ENCODE results near the gene SKI.
"Not testable (repeated sequence)": the region's sequence is repeated elsewhere in the genome, so short reads cannot be mapped to it uniquely, and the experiment has no call there.

Gene SKI

GRCh38 chr1:2231532-2232254 lies 3.6 kb downstream of the SKI start:
- DNase-seq, result peak in 3 of 4 experiments; percentile 29 to 47 (median 39)

DNA sequence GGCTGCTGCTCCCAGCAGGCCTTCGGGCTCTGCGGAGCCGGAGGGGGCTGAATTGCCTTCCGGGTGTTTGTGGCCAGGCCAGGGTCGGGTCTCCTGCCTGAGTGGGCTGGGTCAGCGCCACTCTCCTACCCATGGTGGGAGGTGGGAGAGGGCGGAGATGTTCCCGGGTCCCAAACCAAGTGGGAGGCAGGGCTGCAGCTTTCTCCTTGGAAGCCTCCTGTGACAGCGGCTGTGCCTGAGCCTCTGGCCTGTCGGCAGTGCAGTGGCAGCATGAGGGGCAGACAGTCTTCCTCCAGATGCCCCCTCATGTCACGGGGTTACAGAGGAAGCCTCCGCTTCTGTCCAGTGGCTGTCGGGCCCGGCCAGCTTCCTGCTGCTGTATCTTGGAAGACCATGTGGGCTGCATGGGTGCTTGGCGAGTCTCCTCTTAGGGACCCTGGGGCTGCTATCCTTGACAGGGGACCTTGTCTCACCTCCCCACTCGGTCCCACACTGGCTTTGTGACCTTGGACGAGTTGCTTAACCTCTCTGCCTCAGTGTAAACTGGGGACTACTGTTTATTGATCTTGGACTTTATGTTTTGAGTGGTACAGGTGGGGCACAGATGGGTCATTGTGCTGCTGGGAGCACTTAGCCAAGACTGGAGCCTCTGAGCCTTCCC lies 4.3 kb downstream of the SKI start:
- DNase-seq, result no peak

- DNase-seq, result no peak
These were observed 4.9 kb downstream of the SKI start for GRCh38 chr1:2232916-2233438.

DNA sequence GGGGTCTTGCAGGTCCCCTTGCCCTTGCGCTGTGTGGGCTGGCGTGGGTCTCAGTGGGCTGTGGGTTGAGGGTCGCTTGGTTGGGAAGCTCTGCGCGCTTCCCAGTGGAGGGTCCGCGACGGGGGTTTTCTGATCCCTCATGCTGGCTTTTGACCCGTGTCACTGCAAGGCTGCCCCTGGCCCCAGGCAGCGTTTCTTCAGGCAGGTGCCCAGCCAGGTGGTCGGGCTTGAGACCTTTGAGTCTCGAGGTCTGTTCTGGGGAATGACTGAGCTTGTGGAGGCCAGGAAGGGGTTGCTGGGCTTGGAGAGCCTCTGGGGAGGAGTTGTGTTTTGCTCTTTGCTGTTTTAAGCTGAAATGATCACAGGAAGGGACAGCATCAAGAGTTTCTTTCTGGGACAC lies 5.3 kb downstream of the SKI start:
- DNase-seq, result no peak

DNA sequence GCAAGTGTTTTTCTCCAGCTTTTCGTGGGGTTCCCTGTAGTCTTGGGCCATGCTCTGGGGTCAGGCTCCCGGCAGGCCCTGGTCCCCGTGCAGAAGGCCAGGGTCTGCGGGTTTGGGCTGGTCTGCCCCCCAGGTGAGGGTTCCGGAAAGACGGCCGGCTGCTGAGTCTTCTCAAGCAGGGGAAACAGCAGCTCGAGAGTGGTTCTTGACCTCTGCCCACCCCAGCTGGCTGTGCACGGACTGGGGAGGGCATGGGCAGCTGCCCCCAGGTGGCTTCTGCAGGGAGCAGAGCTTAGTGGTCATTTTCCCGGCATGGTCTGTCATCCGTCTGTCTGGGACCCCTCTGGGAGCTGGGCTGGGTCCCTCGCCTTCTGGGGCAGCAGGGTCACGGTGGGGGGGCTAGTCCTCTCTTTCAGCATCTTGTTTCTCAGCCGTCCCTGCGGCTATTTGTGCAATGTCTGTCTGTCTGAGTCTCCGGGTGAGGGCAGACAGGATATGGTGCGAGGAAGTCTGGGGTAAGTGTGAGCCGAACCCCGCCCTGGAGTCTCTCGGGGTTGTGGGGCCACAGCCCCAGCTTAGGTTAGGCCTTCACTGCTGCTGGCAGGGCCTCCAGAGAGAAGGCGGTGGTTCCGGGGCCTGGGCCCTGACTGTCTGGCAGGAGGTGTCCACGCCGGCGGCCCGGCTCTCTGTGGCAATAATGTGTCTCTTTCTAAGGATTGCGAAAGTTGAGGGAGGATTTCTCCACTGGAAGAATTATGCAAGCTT lies 6.1 kb downstream of the SKI start:
- peak in 2 of 4 experiments; percentile 64 to 74 for DNase-seq

GRCh38 chr1:2234762-2235113 lies 6.6 kb downstream of the SKI start:
- no peak for DNase-seq

- DNase-seq, result no peak
These were observed 7.3 kb downstream of the SKI start for GRCh38 chr1:2235300-2235998.

DNA sequence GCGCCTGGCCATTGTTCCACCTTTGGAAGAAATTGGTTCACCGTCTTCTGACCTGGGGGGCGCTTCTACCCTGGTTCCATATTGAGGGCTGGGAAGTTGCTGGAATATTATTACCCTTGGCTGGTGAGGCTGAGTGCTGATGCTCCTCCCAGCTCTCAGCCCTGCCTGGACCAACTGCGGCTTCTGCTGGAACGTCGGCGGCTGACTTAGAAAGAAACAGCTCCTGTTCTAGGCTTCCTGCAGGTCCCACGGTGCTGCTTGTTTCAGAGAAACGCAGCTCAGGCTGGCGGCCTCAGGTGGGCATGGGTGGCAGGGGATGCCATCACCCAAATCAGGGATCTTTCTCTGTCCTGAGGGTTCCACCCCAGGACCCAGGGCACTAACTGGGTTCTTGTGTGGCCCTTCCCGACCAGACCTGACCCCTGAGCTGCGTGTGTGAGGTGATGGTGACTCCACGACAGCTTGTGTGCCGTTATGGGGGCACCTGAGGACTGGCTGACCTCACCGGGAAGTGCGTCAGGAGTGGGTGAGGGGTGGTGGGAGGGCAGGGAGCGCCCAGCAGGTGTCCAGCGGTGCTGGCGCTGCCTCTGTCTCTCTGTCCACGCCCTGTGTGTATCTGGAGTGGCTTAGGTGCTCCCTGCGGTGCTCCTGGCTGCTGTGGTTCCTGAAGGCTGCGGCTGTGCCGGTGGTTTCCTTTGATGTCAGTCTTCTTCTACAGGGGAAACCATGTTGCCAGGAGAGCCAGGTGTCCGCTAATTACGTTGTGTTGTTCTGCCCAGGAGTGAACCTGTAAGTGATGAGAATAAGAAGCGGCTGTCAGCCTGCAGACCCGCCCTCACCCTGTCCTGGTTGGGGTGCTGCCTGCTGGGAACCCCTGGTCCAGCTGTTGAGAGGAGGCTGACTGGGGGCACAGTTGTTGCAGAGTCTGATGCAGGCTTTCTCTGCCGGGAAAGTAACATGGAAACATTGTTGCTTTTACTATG lies 8.9 kb downstream of the SKI start:
- DNase-seq, result no peak

GRCh38 chr1:2237773-2238172 lies 9.7 kb downstream of the SKI start:
- no peak for DNase-seq

DNA sequence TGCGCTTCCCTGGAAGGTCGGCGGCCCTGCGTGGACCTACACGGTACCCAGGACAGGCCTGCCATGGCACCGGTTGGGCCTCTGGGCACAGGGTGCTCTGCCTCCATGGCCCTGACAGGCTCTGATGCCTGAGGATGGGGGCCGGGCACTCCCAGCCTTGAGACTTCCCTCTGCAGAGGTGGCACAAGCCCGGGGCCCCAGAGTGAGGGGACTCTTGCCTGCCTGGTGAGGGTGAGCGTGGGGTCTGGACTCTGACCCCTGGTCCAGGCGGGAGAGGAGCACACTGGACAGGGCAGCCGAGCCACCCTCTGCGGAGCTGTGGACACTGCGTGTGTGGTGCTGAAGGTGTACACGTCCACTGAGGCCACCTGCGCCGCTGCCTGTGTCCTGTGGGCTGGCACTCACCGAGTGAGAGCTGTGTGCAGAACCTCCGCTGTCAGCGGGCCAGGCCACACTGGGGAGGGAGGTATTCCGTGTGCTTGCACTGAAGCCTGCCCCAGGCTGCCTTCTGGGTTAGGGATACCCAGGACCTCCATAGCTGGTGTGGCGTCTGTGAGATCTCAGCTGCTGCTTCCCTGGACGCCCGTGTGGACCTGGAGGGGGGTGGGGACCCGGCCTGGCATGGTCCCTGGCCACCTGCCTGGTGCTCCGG lies 10.4 kb downstream of the SKI start:
- DNase-seq, result no peak

DNA sequence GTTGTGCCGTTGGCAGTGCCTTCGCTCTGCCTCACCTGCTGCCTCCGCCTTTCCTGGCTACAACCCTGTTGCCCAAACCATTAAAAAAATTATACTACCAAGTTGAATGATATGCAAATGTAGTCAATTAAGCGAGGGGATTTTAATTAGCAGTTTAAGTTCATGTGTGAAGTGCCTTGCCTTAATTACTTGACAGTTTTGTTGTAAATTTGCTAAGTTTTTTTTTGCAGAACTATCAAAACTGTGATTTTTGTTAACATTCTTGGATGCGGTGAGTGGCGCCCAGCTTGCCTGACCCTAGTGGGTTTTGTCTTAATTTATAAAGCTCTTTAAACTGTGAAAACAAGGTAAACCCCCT lies 10.9 kb downstream of the SKI start:
- no peak for DNase-seq

GRCh38 chr1:2239384-2239985 lies 11.4 kb downstream of the SKI start:
- DNase-seq, result no peak

DNA sequence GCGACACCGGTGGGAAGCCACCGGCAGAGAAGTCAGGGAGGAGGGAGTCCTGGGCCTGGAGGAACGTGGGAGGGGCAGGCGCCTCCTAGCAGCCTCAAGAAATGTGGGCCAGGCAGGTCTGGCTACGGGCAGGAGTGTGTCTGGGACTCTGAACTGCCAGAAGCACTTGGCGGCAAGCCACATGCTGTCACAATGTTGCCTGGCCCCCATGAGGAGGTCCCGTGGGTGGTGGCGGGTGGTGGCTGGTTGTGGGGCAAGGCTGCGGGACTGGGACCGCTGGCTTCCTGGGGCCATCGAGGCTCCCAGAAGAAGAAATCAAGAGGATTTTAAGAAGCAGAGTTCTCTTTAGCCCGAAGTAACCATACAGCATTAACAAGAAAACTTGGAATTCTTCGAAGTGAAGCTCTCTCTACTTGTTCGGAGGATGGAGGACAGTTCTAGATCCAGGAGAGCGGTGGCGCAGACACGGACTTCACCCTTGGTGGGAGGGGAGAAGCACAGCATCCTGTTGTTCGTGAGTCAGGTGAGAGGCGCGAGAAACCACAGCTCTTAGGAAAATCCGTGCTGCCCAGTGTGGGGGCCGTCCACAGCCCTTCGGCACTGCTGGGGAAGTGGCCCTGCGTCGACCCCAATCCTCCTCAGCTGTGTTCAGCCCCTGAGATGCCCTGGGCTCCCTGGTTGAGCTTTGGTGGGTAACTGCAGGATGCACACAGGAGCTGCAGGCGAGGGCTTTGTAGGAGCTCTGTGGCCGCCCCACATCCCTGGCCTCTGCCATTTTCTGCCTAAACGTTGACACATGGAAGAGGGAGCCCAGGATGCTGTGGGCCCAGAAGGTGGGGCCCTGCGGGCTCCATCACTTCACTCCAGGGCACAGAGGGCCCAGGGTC lies 12.4 kb downstream of the SKI start:
- DNase-seq, result no peak

GRCh38 chr1:2241820-2242219 lies 13.7 kb downstream of the SKI start:
- DNase-seq, result no peak

DNA sequence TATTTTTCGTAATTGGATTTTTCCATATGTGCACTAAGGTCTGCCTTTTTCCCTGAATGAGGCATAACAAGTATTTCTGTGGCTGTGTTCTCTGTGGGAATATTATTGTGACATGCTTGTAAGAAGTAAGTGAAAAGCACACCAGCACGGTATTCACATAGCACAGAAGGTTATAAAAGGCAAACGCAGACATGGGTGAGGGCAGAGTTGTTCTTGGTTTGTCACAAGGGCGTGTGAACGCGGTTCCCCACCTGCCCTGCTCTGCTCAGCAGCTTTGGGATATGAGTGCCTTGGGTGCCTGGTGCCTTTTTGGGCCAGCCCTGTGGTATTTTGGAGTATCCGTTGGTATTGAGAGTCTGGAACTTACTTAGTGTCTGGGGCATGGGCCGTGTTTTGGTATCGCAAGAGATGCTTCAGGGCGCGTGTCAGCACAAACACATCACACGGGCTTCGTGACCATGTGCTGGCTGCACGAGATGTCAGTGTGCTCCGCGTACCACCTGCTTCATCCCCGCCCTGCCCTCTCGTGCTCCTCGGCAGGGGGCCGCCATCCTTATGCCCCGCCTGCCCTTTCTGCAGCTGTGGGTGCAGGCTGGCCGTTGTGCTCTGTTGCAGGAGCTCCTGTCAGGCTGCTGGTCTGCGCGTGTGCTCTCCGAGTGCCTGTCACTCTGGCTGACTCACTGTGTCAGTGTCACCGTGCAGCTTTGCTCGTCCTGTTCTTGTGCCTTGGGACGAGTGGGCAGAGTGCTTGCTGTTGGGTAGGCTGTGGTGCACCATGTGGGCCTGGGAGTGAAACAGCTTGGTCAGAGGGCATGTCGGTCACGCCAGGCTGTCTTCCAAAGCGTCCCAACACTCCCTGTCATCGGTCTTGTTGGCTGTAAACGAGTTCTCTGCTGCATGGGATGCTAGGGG lies 15.0 kb downstream of the SKI start:
- DNase-seq, result no peak

- not testable (repeated sequence) for DNase-seq
These were observed 18.9 kb downstream of the SKI start for GRCh38 chr1:2247045-2247394.

DNA sequence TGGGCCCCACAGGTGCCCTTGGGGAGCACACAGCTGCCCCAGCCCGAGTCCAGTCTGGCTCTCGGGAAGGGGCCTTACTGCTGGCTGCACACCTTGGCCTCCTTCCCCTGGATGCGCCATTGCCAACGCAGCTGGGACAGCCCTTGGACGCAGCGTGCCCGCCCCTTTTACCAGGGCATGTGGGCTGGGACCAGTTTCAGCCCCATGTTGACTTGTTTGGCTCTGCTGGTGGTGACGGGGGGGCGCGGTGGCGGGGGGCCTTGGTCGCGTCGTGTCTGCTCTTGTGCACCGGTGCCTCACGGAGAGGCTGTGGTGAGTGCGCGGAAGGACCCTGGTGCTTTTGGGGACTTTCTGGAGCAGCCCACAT lies 19.6 kb downstream of the SKI start:
- no peak for DNase-seq

DNA sequence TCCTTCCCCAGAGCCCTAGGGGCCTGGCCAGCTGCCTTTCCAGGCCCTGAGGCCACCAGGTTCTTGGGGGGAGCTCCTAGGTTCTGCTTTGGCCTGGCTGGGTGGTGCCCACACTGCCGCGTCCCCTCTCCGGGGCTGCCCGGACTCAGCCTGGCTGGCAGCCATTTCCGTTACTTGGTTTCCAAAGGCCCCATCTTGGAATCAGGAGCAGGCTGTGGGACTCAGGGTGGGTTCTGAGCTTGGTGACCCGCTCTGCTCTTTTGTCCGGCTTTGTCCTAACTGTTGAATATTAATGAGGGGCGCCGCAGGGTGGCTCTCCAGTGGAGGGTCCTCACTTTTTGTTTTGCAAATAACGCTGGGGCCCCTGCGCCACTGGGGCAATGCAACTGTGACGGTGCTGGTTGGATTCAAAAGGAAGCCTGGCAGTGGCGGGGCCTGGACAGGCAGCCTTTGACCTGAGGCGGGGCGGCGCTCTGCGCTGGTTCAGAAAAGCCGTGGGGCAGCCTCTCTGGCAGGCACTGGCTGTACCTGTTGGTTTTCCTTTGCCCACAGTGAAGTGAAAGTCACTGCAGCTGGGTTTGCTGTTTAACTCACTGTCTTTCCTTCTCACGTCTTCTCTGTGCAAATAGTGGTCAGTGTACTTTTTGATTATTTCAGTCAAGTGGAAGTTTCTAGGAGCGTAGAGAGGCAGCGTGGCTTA lies 20.2 kb downstream of the SKI start:
- no peak for DNase-seq

Measured in activated CD4-positive, CD25-positive, alpha-beta regulatory T cell (primary cell).